K562 (cell line): ENCODE results near the gene DPP4.

Experiments
- CTCF ChIP-seq, 3 experiments: IDR thresholded peaks in 2 of 3; conservative IDR thresholded peaks in 1 of 3; 2 replicates each; pipeline ENCODE4 v1.5.1; 2011 to 2012; ENCODE audit warnings: low read length in 3 of 3, mild to moderate bottlenecking in 3 of 3, control low read depth in 2 of 3, improper control_type of control experiment in 1 of 3, inconsistent platforms in 1 of 3, low read depth in 1 of 3, mixed read lengths in 1 of 3, moderate library complexity in 1 of 3; ENCODE audit not compliant: insufficient read depth in 2 of 3
- EZH2 ChIP-seq: IDR thresholded peaks from 2 replicates; pipeline ENCODE4 v1.6.1; 2012; ENCODE audit warnings: low read depth, mild to moderate bottlenecking, inconsistent platforms, low read length, borderline replicate concordance
- JUND ChIP-seq, 2 experiments: IDR thresholded peaks; 2 replicates in 1 of 2; 3 replicates in 1 of 2; pipeline ENCODE4 v1.6.1; 2011; ENCODE audit warnings: borderline replicate concordance in 2 of 2, low read depth in 2 of 2, low read length in 2 of 2, improper control_type of control experiment in 1 of 2, missing biosample characterization in 1 of 2, missing genetic modification characterization in 1 of 2, missing genetic modification reagents in 1 of 2
- POLR2A ChIP-seq: fragments of 450-650 bp; conservative IDR thresholded peaks from 2 replicates; pipeline ENCODE4 v1.6.1; 2016
- RFX1 ChIP-seq: fragments of 450-650 bp; IDR thresholded peaks from 2 replicates; pipeline ENCODE4 v1.6.1; 2016; ENCODE audit warnings: mild to moderate bottlenecking, moderate library complexity
- SIN3A ChIP-seq, 2 experiments: fragments of 150-350 bp in 1 of 2; IDR thresholded peaks; 2 replicates each; pipeline ENCODE4 v1.6.1; 2011 to 2016; ENCODE audit warnings: borderline replicate concordance in 2 of 2, low read depth in 2 of 2, low read length in 2 of 2, mild to moderate bottlenecking in 2 of 2, moderate library complexity in 2 of 2; ENCODE audit not compliant: control insufficient read depth in 1 of 2

GRCh38 chr2:162060532-162060931, 13.5 kb downstream of the DPP4 start:
- TF ChIP-seq POLR2A, result no peak
- no peak for TF ChIP-seq SIN3A (IDR thresholded peaks at IDR 0.05; ENCODE audit: borderline replicate concordance in 2 of 2, control insufficient read depth in 1 of 2, low read depth in 2 of 2, low read length in 2 of 2)
- TF ChIP-seq JUND (IDR thresholded peaks at IDR 0.05; ENCODE audit: borderline replicate concordance, low read depth, low read length), result no peak
- TF ChIP-seq JUND (tag; IDR thresholded peaks at IDR 0.05; ENCODE audit: borderline replicate concordance, low read depth, low read length), result no peak
- TF ChIP-seq CTCF (IDR thresholded peaks at IDR 0.05 in 2 of 3, conservative IDR thresholded peaks at IDR 0.05 in 1 of 3; ENCODE audit: insufficient read depth in 2 of 3, low read depth in 1 of 3, low read length in 3 of 3), result no peak
- no peak for TF ChIP-seq EZH2
- no peak for TF ChIP-seq RFX1
